HepG2 (cell line): ENCODE measurements around the gene RASSF4. TPM values are rescaled to one million over a fixed set of nuclear protein-coding genes. Genes with fewer than 3 reads are reported as not detected.

Source experiments
- ATAC-seq: fragments of 200-7000 bp; cut with Tn5 transposase; 3 replicates; pipeline ENCODE4 v1.9.1; 2020; ENCODE audit warnings: mild to moderate bottlenecking, moderate library complexity
- BruUV-seq: library from RNA; stranded (reverse); fragments of 400-500 nt; replicated peaks from 2 replicates; lab custom pipeline; 2021; lab: Mats Ljungman, UMichigan
- CTCF ChIA-PET: fragments of 300-600 bp; formaldehyde crosslinking; extraction: SDS; loops from one replicate; lab custom pipeline; 2021; ENCODE audit warnings: low total read pairs, inconsistent platforms, low intra/inter-chr PET ratio; lab: Yijun Ruan, JAX
- POLR2A ChIA-PET: fragments of 350-600 bp; sonication (Branson Sonifier 250); formaldehyde crosslinking; loops from one replicate; lab custom pipeline; 2020; ENCODE audit warnings: antibody characterized with exemption, inconsistent platforms; lab: Yijun Ruan, JAX
- DNase-seq: peaks from one replicate; pipeline ENCODE4 v3.0.0-alpha.2; 2015; ENCODE audit warnings: low spot score
- FAIRE-seq: peaks from 3 replicates; lab custom pipeline; 2011; peaks lifted over from hg19 to GRCh38; lab: Jason Lieb, UNC
- H2AFZ ChIP-seq: one replicate; pipeline ENCODE4 v1.6.1; 2011; ENCODE audit warnings: low read length, inconsistent platforms
- H3K27ac ChIP-seq: fragments of 300-600 bp; 3 replicates; pipeline ENCODE4 v1.8.0; 2011; ENCODE audit warnings: mixed run types, mild to moderate bottlenecking, mixed read lengths, low read length, inconsistent platforms; ENCODE audit not compliant: insufficient read depth; ENCODE audit errors: extremely low read length
- H3K27me3 ChIP-seq, 2 experiments: fragments of 200-600 bp in 1 of 2; 2 replicates in 1 of 2; 3 replicates in 1 of 2; pipeline versions ENCODE4 v1.6.0 to v1.8.0; 2011; ENCODE audit warnings: low read length in 2 of 2, mild to moderate bottlenecking in 2 of 2, moderate library complexity in 2 of 2, inconsistent platforms in 1 of 2; ENCODE audit not compliant: insufficient read depth in 2 of 2, control insufficient read depth in 1 of 2
- H3K36me3 ChIP-seq, 2 experiments: fragments of 200-600 bp in 1 of 2; replicated peaks in 1 of 2; 2 replicates in 1 of 2; 3 replicates in 1 of 2; pipeline versions ENCODE4 v1.5.1 to v1.8.0; 2011; ENCODE audit warnings: low read length in 2 of 2, inconsistent platforms in 1 of 2; ENCODE audit not compliant: insufficient read depth in 2 of 2, control insufficient read depth in 1 of 2
- H3K4me1 ChIP-seq: 2 replicates; pipeline ENCODE4 v1.5.1; 2012; ENCODE audit warnings: low read length, inconsistent platforms; ENCODE audit not compliant: insufficient read depth
- H3K4me2 ChIP-seq: 2 replicates; pipeline ENCODE4 v1.6.0; 2011; ENCODE audit warnings: low read depth, low read length, inconsistent platforms
- H3K4me3 ChIP-seq, 3 experiments: fragments of 200-600 bp in 1 of 3; sonication (generic), shearing (Covaris generic) in 1 of 3; replicated peaks in 1 of 3; 2 replicates each; pipeline ENCODE4 v1.5.1; 2011 to 2016; ENCODE audit warnings: low read length in 3 of 3, inconsistent platforms in 2 of 3, low read depth in 2 of 3, mild to moderate bottlenecking in 2 of 3, control low read depth in 1 of 3, mixed read lengths in 1 of 3; ENCODE audit not compliant: insufficient read depth in 1 of 3
- H3K79me2 ChIP-seq: one replicate; pipeline ENCODE4 v1.6.1; 2011; ENCODE audit warnings: low read length, inconsistent platforms; ENCODE audit not compliant: insufficient read depth
- H3K9ac ChIP-seq: 2 replicates; pipeline ENCODE4 v1.6.0; 2011; ENCODE audit warnings: mild to moderate bottlenecking, low read depth, low read length, inconsistent platforms; ENCODE audit not compliant: insufficient read depth
- H3K9me3 ChIP-seq: 2 replicates; pipeline ENCODE4 v1.5.1; 2012; ENCODE audit warnings: mild to moderate bottlenecking, low read length
- H4K20me1 ChIP-seq: 2 replicates; pipeline ENCODE4 v1.6.0; 2011; ENCODE audit warnings: inconsistent platforms, mild to moderate bottlenecking, low read length, moderate library complexity; ENCODE audit not compliant: insufficient read depth
- NBN ChIP-seq: fragments of 450-650 bp; conservative IDR thresholded peaks from 2 replicates; pipeline ENCODE4 v1.6.1; 2017
- PHF8 ChIP-seq: sonication (generic); formaldehyde crosslinking; IDR thresholded peaks from 2 replicates; pipeline ENCODE4 v1.5.0; 2020; ENCODE audit warnings: missing genetic modification reagents
- RBFOX2 ChIP-seq: fragments of 200-400 bp; formaldehyde crosslinking; IDR thresholded peaks from 2 replicates; pipeline ENCODE4 v1.6.1; 2017; ENCODE audit warnings: low read depth, mild to moderate bottlenecking, low read length
- RBM22 ChIP-seq: fragments of 200-400 bp; formaldehyde crosslinking; optimal IDR thresholded peaks from 2 replicates; pipeline ENCODE3; 2017; ENCODE audit warnings: mild to moderate bottlenecking, low read length, moderate library complexity
- SALL1 ChIP-seq: sonication (generic); formaldehyde crosslinking; IDR thresholded peaks from 2 replicates; pipeline ENCODE4 v1.8.0; 2022; ENCODE audit warnings: mild to moderate bottlenecking, missing genetic modification reagents
- SSRP1 ChIP-seq: IDR thresholded peaks from 2 replicates; pipeline ENCODE4 v1.6.1; 2016; ENCODE audit warnings: control low read depth
- UBTF ChIP-seq: sonication (generic); formaldehyde crosslinking; IDR thresholded peaks from 2 replicates; pipeline ENCODE4 v1.4.0; 2020; ENCODE audit warnings: mild to moderate bottlenecking, missing genetic modification reagents
- ZBTB38 ChIP-seq: sonication (generic); formaldehyde crosslinking; IDR thresholded peaks from 2 replicates; pipeline ENCODE4 v1.5.1; 2020; ENCODE audit warnings: mild to moderate bottlenecking, missing genetic modification reagents
- ZNF501 ChIP-seq: sonication (generic); formaldehyde crosslinking; IDR thresholded peaks from 2 replicates; pipeline ENCODE4 v1.5.1; 2020; ENCODE audit warnings: mild to moderate bottlenecking, moderate library complexity, missing genetic modification reagents
- WGBS: methylation state at CpG from one replicate; pipeline ENCODE4 v1.1.6; 2017; ENCODE audit warnings: low lambda C conversion rate; 5-methylcytosine and 5-hydroxymethylcytosine counted together
- in situ Hi-C: cut with HindIII; loops from 2 replicates; pipeline ENCODE4 v1.10.0; 2017; ENCODE audit warnings: low pct_unique_long_range_greater_than_20kb; ENCODE audit not compliant: extremely low pct_ligation_motif_present
- intact Hi-C: fragments of 100-400 bp; cut with micrococcal nuclease; formaldehyde crosslinking; loops from one replicate; pipeline ENCODE4 v1.10.0; 2022; ENCODE audit not compliant: unreplicated experiment
- polyA plus RNA-seq, 8 experiments: library from polyadenylated mRNA; depleted of rRNA in 3 of 8; stranded (reverse) in 7 of 8; unstranded in 1 of 8; fragments of >200 nt; fragmentation: Illumina TruSeq in 4 of 8; extraction: Trizol in 4 of 8; gene quantifications; 2 replicates each; pipeline versions ENCODE4 v1.2.1 to v1.2.3, GENCODE V29; 2011 to 2016; ENCODE audit warnings: low read depth in 4 of 8, missing spikeins in 1 of 8, mixed read lengths in 1 of 8; ENCODE audit not compliant: insufficient read depth in 1 of 8
- total RNA-seq, 5 experiments: library from RNA; depleted of rRNA; stranded (reverse); fragments of >200 nt; fragmentation: Illumina TruSeq; extraction: Trizol; gene quantifications; 2 replicates each; pipeline ENCODE4 v1.2.3, GENCODE V29; 2016; ENCODE audit warnings: low read depth in 1 of 5

The RASSF4 gene
- total and polyA plus RNA-seq, 2 of the 13 experiments (the other 11 are each of a cell fraction or from before 2014, with no cell fraction given) = 34.0 to 51.7 TPM

DNA sequence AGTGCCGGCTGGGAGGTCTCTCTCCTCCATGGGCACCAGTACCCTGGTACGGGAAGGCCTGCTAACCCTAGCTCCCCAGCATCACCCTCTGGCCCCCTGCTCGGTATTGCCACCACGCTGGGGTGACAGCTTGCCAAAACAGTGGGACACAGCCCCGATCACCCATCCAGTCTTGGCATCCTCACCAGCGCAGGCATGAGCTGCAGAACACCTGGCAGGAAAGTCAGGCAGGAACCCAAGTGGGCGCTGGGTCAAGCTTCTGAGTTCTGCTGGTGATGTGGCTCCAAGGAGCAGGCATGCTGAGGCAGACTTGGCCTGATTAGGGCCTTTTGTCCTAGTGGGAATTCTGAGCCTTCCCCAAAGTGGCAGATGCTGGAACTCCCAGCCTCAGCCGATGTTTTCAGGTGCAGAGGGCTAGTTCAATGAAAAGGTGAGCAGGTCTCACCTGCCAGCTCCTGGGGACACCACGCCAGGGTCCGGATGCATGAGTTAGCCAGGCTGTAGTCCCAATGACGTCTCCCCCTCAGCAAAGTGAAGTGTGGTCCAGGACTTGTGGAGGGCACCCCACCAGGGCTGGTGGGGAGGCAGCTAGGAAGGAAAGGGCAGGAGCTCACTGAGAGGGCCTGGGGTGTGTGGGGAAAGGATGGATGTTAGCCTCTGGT, 32.6 kb downstream of the RASSF4 start (continued):
- TF ChIP-seq UBTF = no peak
- TF ChIP-seq, all 625 proteins: peak for 4

DNA sequence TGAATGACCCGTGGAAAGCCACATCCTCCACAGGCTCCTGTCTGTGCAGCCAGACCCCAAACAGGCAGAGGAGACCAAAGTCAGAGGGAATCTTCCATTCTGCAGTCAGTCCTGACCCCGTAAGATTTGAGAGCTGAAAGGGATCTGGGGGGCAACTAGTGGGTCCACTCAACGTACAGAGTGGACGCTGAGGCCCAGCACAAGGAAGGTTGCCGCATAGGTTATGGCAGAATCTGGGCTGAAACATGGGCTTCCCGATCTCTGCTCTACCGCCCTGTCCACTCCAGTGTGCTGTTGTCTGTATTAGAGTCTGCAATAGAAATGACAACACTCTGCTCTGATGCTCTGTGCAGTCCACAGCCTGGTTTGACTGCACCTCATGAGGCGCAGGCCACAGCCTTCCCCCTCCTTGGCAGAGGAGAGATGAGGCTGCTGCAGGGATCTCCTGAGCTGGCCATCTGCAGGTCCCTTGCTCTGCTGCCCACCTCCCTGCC, 33.2 kb downstream of the RASSF4 start:
- intact Hi-C loops = loop anchor here (5.0 kb wide), 1 partner anchor 60 kb away; no protein-coding TSS in a partner anchor
- H3K79me2 ChIP-seq = no peaks in the 10 kb centered on the region
- TF ChIP-seq PHF8 (CRISPR knock-in tag) (no peak), NBN (no peak), RBM22 (peak; percentile 27), ZBTB38 (CRISPR knock-in tag) (peak; percentile 66; the same call in 1 of the 2 replicates), ZNF501 (CRISPR knock-in tag) (no peak), SALL1 (CRISPR knock-in tag) (no peak), SSRP1 (CRISPR knock-in tag) (no peak), RBFOX2 (0 out of 2 replicates have a peak, but pooled peaks have one; percentile 0)
- TF ChIP-seq, all 625 proteins: peak for 3
- no TSS peak for BruUV-seq
- in situ Hi-C loops = no loop called here
- no peaks in the 10 kb centered on the region for H4K20me1 ChIP-seq
- CTCF ChIA-PET = no interaction called here
- H3K4me2 ChIP-seq = no peak overlapping the region
- no peak overlapping the region for H3K9ac ChIP-seq
- FAIRE-seq = no peak
- H2AFZ ChIP-seq = no peak overlapping the region
- H3K36me3 ChIP-seq = peaks cover 14 to 28% of the 10 kb centered on the region in 2 experiments; a peak in 4 of 5 replicates
- WGBS = 97% methylated on average over 3 of the region's 8 CpGs
- H3K4me1 ChIP-seq = peaks cover 91% of the 10 kb centered on the region
- H3K27ac ChIP-seq = peak overlapping the region; percentile 11
- no peaks in the 10 kb centered on the region for H3K9me3 ChIP-seq
- no peak for DNase-seq
- no peaks in the 10 kb centered on the region for H3K27me3 ChIP-seq
- POLR2A ChIA-PET = interaction anchor here (1.0 to 12.0 kb wide), 4 partner anchors 12 to 60 kb away, joined by 5 to 863 read pairs (median 24); partner anchors contain the start of genes DEPP1 and RASSF4
- no peak overlapping the region for H3K4me3 ChIP-seq
- no peak for ATAC-seq
